Neural cell (in vitro differentiated cells): ENCODE data around the gene DNAJC5.

Experiments used
- EZH2 ChIP-seq: fragments of 200-600, 300-800 bp; shearing (Covaris generic), sonication (generic); IDR thresholded peaks from 2 replicates; pipeline ENCODE4 v1.6.1; 2014; ENCODE audit warnings: antibody characterized with exemption, low read length, borderline replicate concordance, mild to moderate bottlenecking; ENCODE audit not compliant: insufficient read depth, poor library complexity, severe bottlenecking
- TF ChIP-seq, protein P1 (sequence below): fragments of 450-650 bp; IDR thresholded peaks from 2 replicates; pipeline ENCODE4 v1.5.1; 2014; ENCODE audit warnings: antibody characterized with exemption, mild to moderate bottlenecking, moderate library complexity; ENCODE audit not compliant: poor library complexity, severe bottlenecking

DNA sequence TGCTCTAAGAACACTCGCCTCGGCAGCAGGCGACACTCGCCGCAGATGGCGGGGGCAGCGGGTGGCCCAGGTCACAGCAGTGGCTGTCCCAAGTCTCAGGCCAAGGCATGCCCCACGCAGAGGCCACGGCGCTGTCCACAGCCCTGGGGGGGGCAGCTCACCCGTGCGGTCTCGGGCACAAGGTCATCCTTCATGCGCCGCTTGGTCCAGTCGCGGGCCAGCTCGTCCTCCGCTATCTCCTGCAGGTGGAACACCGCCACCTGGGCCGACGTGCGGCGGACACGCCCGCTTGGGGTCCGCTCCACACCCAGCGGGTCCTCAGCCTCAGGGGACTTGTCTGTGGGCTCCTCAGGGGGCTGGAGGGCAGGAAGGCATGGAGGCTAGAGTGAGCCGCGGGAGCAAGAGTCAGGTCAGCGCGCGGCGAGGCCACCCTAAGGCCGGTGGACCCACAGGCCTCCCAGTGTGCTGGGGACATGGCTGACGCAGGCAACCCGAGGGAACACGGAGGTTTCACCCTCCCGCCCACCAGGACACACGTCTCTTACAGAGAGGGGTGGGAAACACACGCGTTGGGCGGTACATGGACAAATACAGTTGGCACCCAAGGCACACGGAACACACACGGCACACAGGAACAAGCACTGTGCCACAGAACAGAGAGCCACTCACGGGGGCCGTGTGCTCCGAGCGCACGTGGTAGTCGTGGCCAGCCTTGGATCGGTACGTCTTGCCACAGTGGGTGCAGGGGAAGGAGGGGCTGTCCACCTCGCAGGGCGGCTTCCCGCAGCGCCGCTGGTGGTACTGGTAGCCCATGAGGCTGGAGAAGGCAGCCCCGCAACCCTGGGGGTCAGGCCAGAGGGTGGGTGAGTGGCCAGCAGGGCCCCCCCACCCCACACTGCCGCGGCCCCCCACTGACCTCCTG, 67.8 kb downstream of the DNAJC5 start:
- no peak for TF ChIP-seq EZH2
- TF ChIP-seq, protein P1, sequence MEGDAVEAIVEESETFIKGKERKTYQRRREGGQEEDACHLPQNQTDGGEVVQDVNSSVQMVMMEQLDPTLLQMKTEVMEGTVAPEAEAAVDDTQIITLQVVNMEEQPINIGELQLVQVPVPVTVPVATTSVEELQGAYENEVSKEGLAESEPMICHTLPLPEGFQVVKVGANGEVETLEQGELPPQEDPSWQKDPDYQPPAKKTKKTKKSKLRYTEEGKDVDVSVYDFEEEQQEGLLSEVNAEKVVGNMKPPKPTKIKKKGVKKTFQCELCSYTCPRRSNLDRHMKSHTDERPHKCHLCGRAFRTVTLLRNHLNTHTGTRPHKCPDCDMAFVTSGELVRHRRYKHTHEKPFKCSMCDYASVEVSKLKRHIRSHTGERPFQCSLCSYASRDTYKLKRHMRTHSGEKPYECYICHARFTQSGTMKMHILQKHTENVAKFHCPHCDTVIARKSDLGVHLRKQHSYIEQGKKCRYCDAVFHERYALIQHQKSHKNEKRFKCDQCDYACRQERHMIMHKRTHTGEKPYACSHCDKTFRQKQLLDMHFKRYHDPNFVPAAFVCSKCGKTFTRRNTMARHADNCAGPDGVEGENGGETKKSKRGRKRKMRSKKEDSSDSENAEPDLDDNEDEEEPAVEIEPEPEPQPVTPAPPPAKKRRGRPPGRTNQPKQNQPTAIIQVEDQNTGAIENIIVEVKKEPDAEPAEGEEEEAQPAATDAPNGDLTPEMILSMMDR: no peak
